ENCODE data around the gene GJA9.

- TF ChIP-seq POLR2A (IDR thresholded peaks at IDR 0.05; ENCODE audit: low read depth) (no peak), CTCF (IDR thresholded peaks at IDR 0.05) (no peak), POLR2AphosphoS5 (IDR thresholded peaks at IDR 0.05) (no peak), EP300 (IDR thresholded peaks at IDR 0.05) (no peak)
Measured at GRCh38 chr1:38908821-38909220, 27.4 kb upstream of the GJA9 start.

All from esophagus muscularis mucosa (tissue), 4 donors.